GM12878 (cell line): ENCODE data around the gene MESD. TPM values are rescaled to one million over a fixed set of nuclear protein-coding genes. Genes with fewer than 3 reads are reported as not detected.
"Not testable (repeated sequence)": the region's sequence is repeated elsewhere in the genome, so short reads cannot be mapped to it uniquely, and the experiment has no call there.

Source experiments
- ATAC-seq: fragments of 200-7000 bp; cut with Tn5 transposase; 3 replicates; pipeline ENCODE4 v1.9.1; 2020; ENCODE audit warnings: mild to moderate bottlenecking, moderate library complexity
- BruUV-seq: library from RNA; stranded (reverse); fragments of 400-500 nt; replicated peaks from 2 replicates; lab custom pipeline; 2021; lab: Mats Ljungman, UMichigan
- CTCF ChIA-PET: fragments of 300-600 bp; sonication (Branson Sonifier 250); formaldehyde crosslinking; extraction: SDS; loops from one replicate; lab custom pipeline; 2021; ENCODE audit warnings: inconsistent platforms; lab: Yijun Ruan, JAX
- POLR2A ChIA-PET: fragments of 350-600 bp; formaldehyde crosslinking; extraction: SDS; loops from one replicate; lab custom pipeline; 2021; ENCODE audit warnings: inconsistent platforms; lab: Charles Lee
- RAD21 ChIA-PET: fragments of 300-600 bp; sonication (Branson Sonifier 250); formaldehyde crosslinking; loops from one replicate; lab custom pipeline; 2023; ENCODE audit warnings: antibody characterized with exemption; ENCODE audit not compliant: unreplicated experiment; lab: Charles Lee
- SMC1A ChIA-PET: fragments of 300-600 bp; sonication (Branson Sonifier 250); formaldehyde crosslinking; loops from one replicate; lab custom pipeline; 2023; ENCODE audit not compliant: unreplicated experiment, uncharacterized antibody; lab: Charles Lee
- DNase-seq: peaks from one replicate; pipeline ENCODE4 v3.0.0-alpha.2; 2011; ENCODE audit warnings: low read depth, low spot score
- FAIRE-seq: peaks from 3 replicates; lab custom pipeline; 2011; peaks lifted over from hg19 to GRCh38; lab: Jason Lieb, UNC
- H2AFZ ChIP-seq: 2 replicates; pipeline ENCODE4 v1.6.0; 2011; ENCODE audit warnings: low read depth, low read length, control low read depth; ENCODE audit not compliant: control insufficient read depth
- H3K27ac ChIP-seq: 2 replicates; pipeline ENCODE4 v1.5.1; 2011; ENCODE audit warnings: control low read depth; ENCODE audit not compliant: control insufficient read depth, insufficient read depth
- H3K27me3 ChIP-seq, 2 experiments: replicated peaks in 1 of 2; 2 replicates each; pipeline versions ENCODE4 v1.6.0 to v1.6.1; 2011; ENCODE audit warnings: low read length in 1 of 2; ENCODE audit not compliant: control insufficient read depth in 2 of 2, insufficient read depth in 2 of 2
- H3K36me3 ChIP-seq, 2 experiments: 2 replicates each; pipeline ENCODE4 v1.5.1; 2011; ENCODE audit warnings: low read length in 1 of 2; ENCODE audit not compliant: control insufficient read depth in 2 of 2, insufficient read depth in 2 of 2
- H3K4me1 ChIP-seq: 2 replicates; pipeline ENCODE4 v1.6.1; 2011; ENCODE audit warnings: mild to moderate bottlenecking, low read length, moderate library complexity, mixed read lengths; ENCODE audit not compliant: control insufficient read depth, insufficient read depth
- H3K4me2 ChIP-seq: 2 replicates; pipeline ENCODE4 v1.6.0; 2011; ENCODE audit warnings: control low read depth; ENCODE audit not compliant: control insufficient read depth, insufficient read depth
- H3K4me3 ChIP-seq: fragments of 200-600 bp; sonication (generic); 2 replicates; pipeline ENCODE4 v1.5.1; 2016
- H3K79me2 ChIP-seq: 2 replicates; pipeline ENCODE4 v1.6.0; 2011; ENCODE audit warnings: low read length; ENCODE audit not compliant: control insufficient read depth, insufficient read depth
- H3K9ac ChIP-seq: 2 replicates; pipeline ENCODE4 v1.8.0; 2011; ENCODE audit warnings: low read length, control low read depth, mixed read lengths; ENCODE audit not compliant: control insufficient read depth, insufficient read depth
- H3K9me3 ChIP-seq: replicated peaks from 3 replicates; pipeline ENCODE4 v1.5.1; 2011; ENCODE audit warnings: mild to moderate bottlenecking, low read length; ENCODE audit not compliant: control insufficient read depth, insufficient read depth
- H4K20me1 ChIP-seq: 2 replicates; pipeline ENCODE4 v1.6.0; 2011; ENCODE audit not compliant: control insufficient read depth, insufficient read depth
- IKZF2 ChIP-seq, 2 experiments: fragments of 450-650 bp; IDR thresholded peaks; 2 replicates each; pipeline ENCODE4 v1.6.1; 2017; ENCODE audit warnings: mild to moderate bottlenecking in 2 of 2, moderate library complexity in 2 of 2
- RUNX3 ChIP-seq: IDR thresholded peaks from 2 replicates; pipeline ENCODE4 v1.6.1; 2012; ENCODE audit warnings: low read length, inconsistent platforms
- WGBS: methylation state at CpG from one replicate; pipeline ENCODE4 v1.1.6; 2016; ENCODE audit warnings: low lambda C conversion rate; ENCODE audit not compliant: insufficient replicate concordance, insufficient coverage; ENCODE audit errors: missing lambda C conversion rate; 5-methylcytosine and 5-hydroxymethylcytosine counted together
- in situ Hi-C: fragments of 300-500 bp; cut with MboI; formaldehyde crosslinking; loops from 9 replicates; pipeline ENCODE4 v1.14.3; 2018; ENCODE audit warnings: mixed read lengths
- intact Hi-C: fragments of 100-400 bp; cut with micrococcal nuclease; formaldehyde crosslinking; loops from one replicate; pipeline ENCODE4 v1.14.2; 2022; ENCODE audit not compliant: unreplicated experiment
- polyA plus RNA-seq, 11 experiments: library from polyadenylated mRNA; depleted of rRNA in 4 of 11; unstranded in 6 of 11; stranded (reverse) in 5 of 11; fragments of >200 nt; fragmentation: Nextera tagmentation in 4 of 11; fragmentation: Illumina TruSeq in 1 of 11; extraction: Ambion mirVana in 4 of 11; extraction: Trizol in 1 of 11; gene quantifications; 1 replicate in 1 of 11; 2 replicates in 10 of 11; pipeline versions ENCODE4 v1.2.1 to v1.2.3, GENCODE V29; 2011 to 2016; ENCODE audit warnings: inconsistent platforms in 2 of 11, missing spikeins in 2 of 11, low read depth in 1 of 11
- total RNA-seq, 4 experiments: library from RNA; depleted of rRNA in 3 of 4; stranded (reverse); fragments of >200 nt in 3 of 4; fragmentation: Illumina TruSeq in 1 of 4; extraction: Trizol in 1 of 4; gene quantifications; 2 replicates each; pipeline versions ENCODE4 v1.2.1 to v1.2.3, GENCODE V29; 2013 to 2021
- TF ChIP-seq, protein P1 (sequence below): IDR thresholded peaks from 2 replicates; pipeline ENCODE4 v1.6.1; 2011; ENCODE audit warnings: borderline replicate concordance, low read depth, mild to moderate bottlenecking, moderate library complexity, low read length; ENCODE audit not compliant: insufficient read depth, poor library complexity, severe bottlenecking

Gene MESD
- total and polyA plus RNA-seq, 10 of the 15 experiments (the other 5 are each of a cell fraction or from before 2014, with no cell fraction given) = 10.2 to 39.8 (median 20.9) TPM

DNA sequence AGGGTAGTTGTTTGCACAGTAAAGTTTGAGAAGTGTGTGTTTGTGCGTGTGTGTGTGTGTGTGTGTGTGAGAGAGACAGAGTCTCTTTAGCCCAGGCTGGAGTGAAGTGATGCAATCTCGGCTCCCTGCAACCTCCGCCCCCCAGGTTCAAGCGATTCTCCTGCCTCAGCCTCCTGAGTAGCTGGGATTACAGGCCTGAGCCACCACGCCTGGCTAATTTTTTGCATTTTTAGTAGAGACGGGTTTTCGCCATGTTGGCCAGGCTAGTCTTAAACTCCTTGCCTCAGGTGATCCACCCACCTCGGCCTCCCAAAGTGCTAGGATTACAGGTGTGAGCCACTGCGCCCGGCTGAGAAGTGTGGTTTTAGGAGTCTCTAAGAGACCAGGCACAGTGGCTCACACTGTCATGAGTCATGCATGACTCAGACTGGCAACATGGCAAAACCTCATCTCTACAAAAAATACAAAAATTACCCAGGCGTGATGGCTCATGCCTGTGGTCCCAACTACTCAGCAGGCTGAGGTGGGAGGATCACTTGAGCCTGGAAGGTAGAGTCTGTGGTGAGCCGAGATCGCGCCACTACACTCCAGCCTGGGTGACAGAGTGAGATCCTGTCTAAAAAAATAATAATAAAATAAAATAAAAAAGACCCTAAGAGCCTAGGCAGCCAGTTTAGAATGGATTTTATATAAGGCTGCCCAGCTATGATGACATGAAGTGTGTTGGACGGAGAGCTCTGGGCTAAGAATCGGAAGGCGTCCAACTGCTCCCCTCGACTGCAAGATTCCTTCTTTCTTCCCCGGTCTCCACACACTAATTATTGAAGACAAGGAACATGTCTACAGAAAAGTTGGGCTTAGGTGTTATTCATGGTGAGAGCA lies 33.8 kb downstream of the MESD start:
- H3K36me3 ChIP-seq, RAD21 ChIA-PET, H3K9ac ChIP-seq, DNase-seq, H3K9me3 ChIP-seq, H4K20me1 ChIP-seq, FAIRE-seq, in situ Hi-C loops, H3K4me2 ChIP-seq, POLR2A ChIA-PET, H3K27me3 ChIP-seq, H3K27ac ChIP-seq, H3K4me1 ChIP-seq, H3K79me2 ChIP-seq, BruUV-seq, H3K4me3 ChIP-seq, H2AFZ ChIP-seq, intact Hi-C loops: not testable (repeated sequence)
- peak; percentile 18; the same call in 1 of the 2 replicates for TF ChIP-seq RUNX3
- 0 out of 4 replicates have a peak, but pooled peaks have one; percentile 17 to 27 for TF ChIP-seq IKZF2 (IDR thresholded peaks at IDR 0.05)
- TF ChIP-seq, protein P1, sequence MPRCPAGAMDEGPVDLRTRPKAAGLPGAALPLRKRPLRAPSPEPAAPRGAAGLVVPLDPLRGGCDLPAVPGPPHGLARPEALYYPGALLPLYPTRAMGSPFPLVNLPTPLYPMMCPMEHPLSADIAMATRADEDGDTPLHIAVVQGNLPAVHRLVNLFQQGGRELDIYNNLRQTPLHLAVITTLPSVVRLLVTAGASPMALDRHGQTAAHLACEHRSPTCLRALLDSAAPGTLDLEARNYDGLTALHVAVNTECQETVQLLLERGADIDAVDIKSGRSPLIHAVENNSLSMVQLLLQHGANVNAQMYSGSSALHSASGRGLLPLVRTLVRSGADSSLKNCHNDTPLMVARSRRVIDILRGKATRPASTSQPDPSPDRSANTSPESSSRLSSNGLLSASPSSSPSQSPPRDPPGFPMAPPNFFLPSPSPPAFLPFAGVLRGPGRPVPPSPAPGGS = peak; percentile 71
- peak; percentile 79 for ATAC-seq
- WGBS = 77% methylated on average over 19 of the region's 19 CpGs
- CTCF ChIA-PET = interaction anchor here (2.2 kb wide), 1 partner anchor 310 kb away, joined by 4 read pairs; no protein-coding TSS in a partner anchor
- SMC1A ChIA-PET = interaction anchor here (0.7 to 1.4 kb wide), 2 partner anchors 10 to 14 kb away, joined by 4 read pairs; no protein-coding TSS in a partner anchor
